DMS 273 (cell line): Measurements from ENCODE around the gene ZNF506.
"Not testable (repeated sequence)": the region's sequence is repeated elsewhere in the genome, so short reads cannot be mapped to it uniquely, and the experiment has no call there.

Experiments used
- DNase-seq: peaks from one replicate; lab custom pipeline; 2025; ENCODE audit not compliant: unreplicated experiment; lab: John Stamatoyannopoulos, UW

ZNF506 gene

GRCh38 chr19:19781791-19782190, 39.8 kb downstream of the ZNF506 start:
- not testable (repeated sequence) for DNase-seq

GRCh38 chr19:19778666-19779065, 42.9 kb downstream of the ZNF506 start:
- DNase-seq = no peak

GRCh38 chr19:19777692-19778091, 43.9 kb downstream of the ZNF506 start:
- DNase-seq = no peak

GRCh38 chr19:19776206-19777008, 45.1 kb downstream of the ZNF506 start:
- peak; percentile 98 for DNase-seq

- no peak for DNase-seq
These were observed 45.7 kb downstream of the ZNF506 start for GRCh38 chr19:19775891-19776205.

GRCh38 chr19:19774354-19775033, 47.1 kb downstream of the ZNF506 start:
- peak; percentile 33 for DNase-seq

GRCh38 chr19:19771963-19772362, 49.6 kb downstream of the ZNF506 start:
- DNase-seq = not testable (repeated sequence)

GRCh38 chr19:19769971-19770370, 51.6 kb downstream of the ZNF506 start:
- DNase-seq = not testable (repeated sequence)

GRCh38 chr19:19758164-19758563, 63.4 kb downstream of the ZNF506 start:
- no peak for DNase-seq

- no peak for DNase-seq
These were observed 68.7 kb downstream of the ZNF506 start for GRCh38 chr19:19752760-19753403.

- no peak for DNase-seq
These were observed 69.7 kb downstream of the ZNF506 start for GRCh38 chr19:19751846-19752245.

GRCh38 chr19:19750842-19751790, 70.4 kb downstream of the ZNF506 start:
- DNase-seq = no peak

- no peak for DNase-seq
These were observed 71.4 kb downstream of the ZNF506 start for GRCh38 chr19:19749908-19750841.

- no peak for DNase-seq
These were observed 72.2 kb downstream of the ZNF506 start for GRCh38 chr19:19749117-19749907.

GRCh38 chr19:19748249-19748938, 73.2 kb downstream of the ZNF506 start:
- no peak for DNase-seq

- no peak for DNase-seq
These were observed 74.0 kb downstream of the ZNF506 start for GRCh38 chr19:19747357-19748220.
